Activated naive CD4-positive, alpha-beta T cell treated with anti-CD3 and anti-CD28 coated beads, Interleukin-2, amount 10 ng/mL, durations not matched to agents 7 days and 5 days (primary cell): Measurements from ENCODE around the gene DNMT3A.
A peak's percentile ranks its signal among the peaks of the same experiment; 100 is the strongest.

Source experiments
- CTCF ChIA-PET: fragments of 350-600 bp; sonication (Branson Sonifier 250); formaldehyde crosslinking; loops from one replicate; lab custom pipeline; 2021; ENCODE audit warnings: antibody characterized with exemption; lab: Charles Lee
- DNase-seq: peaks from one replicate; pipeline ENCODE4 v3.0.0-alpha.2; 2020
- H3K27ac Mint-ChIP-seq: one replicate; pipeline ENCODE4 v1.8.0; 2021; ENCODE audit warnings: mild to moderate bottlenecking, moderate library complexity, mixed read lengths
- H3K27me3 Mint-ChIP-seq: one replicate; pipeline ENCODE4 v1.8.0; 2021; ENCODE audit warnings: mild to moderate bottlenecking, mixed read lengths
- H3K36me3 Mint-ChIP-seq: one replicate; pipeline ENCODE4 v1.8.0; 2021; ENCODE audit warnings: mixed read lengths
- H3K4me1 Mint-ChIP-seq: one replicate; pipeline ENCODE4 v1.8.0; 2021; ENCODE audit warnings: mixed read lengths
- H3K4me3 Mint-ChIP-seq: one replicate; pipeline ENCODE4 v1.8.0; 2021; ENCODE audit warnings: mild to moderate bottlenecking, moderate library complexity, mixed read lengths
- H3K9me3 Mint-ChIP-seq: one replicate; pipeline ENCODE4 v1.8.0; 2021; ENCODE audit warnings: mixed read lengths

DNMT3A gene

DNA sequence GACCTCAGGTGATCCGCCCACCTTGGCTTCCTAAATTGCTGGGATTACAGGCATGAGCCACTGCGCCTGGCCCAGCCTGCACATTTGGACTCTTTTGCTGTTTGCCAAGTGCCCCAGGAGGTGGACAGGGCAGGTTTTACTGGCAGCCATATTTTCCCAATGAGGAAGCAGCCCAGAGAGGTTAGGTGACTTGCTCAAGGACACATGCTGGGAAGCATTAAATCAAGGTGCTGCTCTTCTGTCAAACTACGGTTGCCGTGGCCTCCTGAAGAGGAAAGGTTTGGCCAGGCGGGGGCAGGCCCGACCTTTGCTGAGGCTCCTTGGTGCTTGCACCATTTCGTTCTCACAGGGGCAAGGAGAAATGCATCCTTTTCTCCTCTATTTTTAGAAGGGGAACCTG is 44.0 kb downstream of the DNMT3A start:
- Mint-ChIP-seq H3K9me3 (no peaks in the 10 kb centered on the region), H3K27ac (peak overlapping the region; percentile 37), H3K4me3 (no peak overlapping the region), H3K27me3 (no peaks in the 10 kb centered on the region), H3K4me1 (peaks cover 76% of the 10 kb centered on the region), H3K36me3 (peaks cover 43% of the 10 kb centered on the region)
- DNase-seq = peak; percentile 38
- CTCF ChIA-PET = interaction anchor here (0.9 kb wide), 1 partner anchor 11 kb away, joined by 3 read pairs; no protein-coding TSS in a partner anchor

DNA sequence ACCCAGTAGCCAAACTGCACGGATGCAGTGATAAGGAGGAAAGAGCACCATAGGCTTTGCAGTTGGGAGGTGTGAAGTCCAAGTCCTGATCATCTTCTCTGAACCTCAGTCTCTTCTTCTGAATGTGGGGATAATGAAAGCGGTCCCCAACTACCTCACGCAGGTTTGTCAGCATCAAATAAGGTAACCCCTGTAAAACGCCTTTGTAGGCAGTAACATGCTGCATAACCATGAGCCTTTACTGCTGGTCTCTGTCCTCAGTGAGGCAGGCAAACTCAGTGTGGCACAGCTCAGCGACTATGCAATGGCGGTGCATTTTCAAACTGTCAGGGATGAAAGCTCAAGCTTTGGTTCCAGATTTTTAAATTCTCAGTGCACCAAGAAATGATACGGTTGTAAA is 46.1 kb downstream of the DNMT3A start:
- no peak for DNase-seq
- Mint-ChIP-seq H3K27ac (peak overlapping the region; percentile 97), H3K27me3 (no peaks in the 10 kb centered on the region), H3K4me3 (peak overlapping the region; percentile 61), H3K4me1 (peaks cover 68% of the 10 kb centered on the region), H3K36me3 (peaks cover 37% of the 10 kb centered on the region), H3K9me3 (no peaks in the 10 kb centered on the region)
- CTCF ChIA-PET = interaction anchor here (1.0 to 2.2 kb wide), 5 partner anchors 9 to 129 kb away, joined by 3 to 11 read pairs (median 5); no protein-coding TSS in a partner anchor

DNA sequence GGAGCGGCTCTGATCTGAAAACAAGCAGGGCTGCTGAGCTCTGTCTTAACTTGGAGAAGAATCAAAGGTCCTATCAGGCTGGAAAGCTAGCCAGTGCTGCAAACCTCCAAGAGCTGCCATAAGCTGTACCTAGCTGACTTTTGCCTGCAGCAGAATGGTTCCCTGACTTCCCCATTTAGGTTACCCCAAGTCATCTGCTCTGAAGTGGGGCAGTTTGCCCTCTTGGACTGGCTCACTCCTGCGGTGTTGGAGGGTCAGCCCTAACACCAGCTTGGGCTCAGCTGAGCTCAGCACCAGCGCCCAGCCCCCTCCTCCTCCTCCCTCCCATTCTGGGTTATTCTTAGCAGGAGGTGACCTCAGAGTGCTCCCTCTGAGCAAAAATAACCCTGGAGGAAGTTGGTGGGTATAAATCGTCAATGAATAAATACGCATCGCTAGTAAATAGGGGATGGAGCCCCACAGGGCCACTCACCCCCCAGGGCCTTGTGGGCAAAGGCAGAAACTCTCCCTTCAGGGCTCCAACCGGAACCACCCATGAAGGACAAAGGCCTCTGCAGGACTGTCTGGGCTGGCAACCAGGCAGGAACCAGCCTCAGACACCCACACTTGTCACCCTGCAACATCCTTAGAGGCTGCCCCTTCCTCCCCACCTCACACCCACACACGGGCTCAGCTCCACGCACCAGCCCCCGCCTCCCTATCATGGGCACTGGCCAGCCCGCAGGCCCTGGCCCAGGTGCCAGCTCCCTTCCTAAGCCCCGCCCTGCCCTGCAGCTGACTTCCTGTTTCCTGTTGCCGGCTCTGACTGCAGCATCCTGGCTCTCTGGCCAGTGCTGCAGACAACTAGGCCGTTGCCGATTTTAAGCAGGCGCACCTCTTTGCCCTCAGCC is 46.9 kb downstream of the DNMT3A start:
- Mint-ChIP-seq H3K4me1 (peaks cover 72% of the 10 kb centered on the region), H3K27ac (peak overlapping the region; percentile 97), H3K4me3 (peak overlapping the region; percentile 61), H3K36me3 (peaks cover 39% of the 10 kb centered on the region), H3K27me3 (no peaks in the 10 kb centered on the region), H3K9me3 (no peaks in the 10 kb centered on the region)
- DNase-seq = peak; percentile 93
- CTCF ChIA-PET = interaction anchor here (0.8 to 4.5 kb wide), 12 partner anchors 9 to 273 kb away, joined by 3 to 36 read pairs (median 4); no protein-coding TSS in a partner anchor

DNA sequence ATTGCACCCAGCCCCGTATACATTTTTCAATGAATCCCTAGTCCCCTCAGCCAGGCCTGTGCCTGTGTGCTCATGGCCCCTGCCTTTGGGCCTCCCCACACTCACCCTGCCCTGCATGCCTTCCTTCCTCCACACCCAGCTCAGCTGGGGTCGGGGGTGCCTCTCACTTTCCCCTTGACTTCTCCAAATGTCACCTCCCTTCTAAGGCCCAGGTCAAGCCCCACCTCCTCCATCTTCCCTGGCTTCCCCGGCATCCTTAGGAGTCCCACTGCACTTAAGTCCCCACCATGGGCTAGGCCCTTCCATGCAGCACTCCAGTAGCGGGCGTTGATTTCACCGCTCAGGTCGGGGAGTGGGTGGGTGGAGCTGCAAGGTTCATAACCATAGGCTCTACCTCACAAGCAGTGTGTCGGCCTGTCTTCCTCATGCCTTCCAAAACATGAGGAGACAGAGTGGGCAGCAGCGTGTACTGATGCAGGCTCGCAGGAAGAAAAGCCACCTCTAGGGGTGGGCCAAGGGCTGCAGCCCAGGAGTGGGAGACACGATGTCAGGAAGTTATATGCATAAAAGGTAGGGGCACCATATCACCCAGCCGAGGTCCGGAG is 47.7 kb downstream of the DNMT3A start:
- Mint-ChIP-seq H3K36me3 (peaks cover 36% of the 10 kb centered on the region), H3K4me3 (peak overlapping the region; percentile 61), H3K9me3 (no peaks in the 10 kb centered on the region), H3K27ac (peak overlapping the region; percentile 97), H3K4me1 (peaks cover 76% of the 10 kb centered on the region), H3K27me3 (no peaks in the 10 kb centered on the region)
- CTCF ChIA-PET = interaction anchor here (0.6 to 4.5 kb wide), 9 partner anchors 8 to 273 kb away, joined by 3 to 36 read pairs (median 4); no protein-coding TSS in a partner anchor
- peak; percentile 58 for DNase-seq

DNA sequence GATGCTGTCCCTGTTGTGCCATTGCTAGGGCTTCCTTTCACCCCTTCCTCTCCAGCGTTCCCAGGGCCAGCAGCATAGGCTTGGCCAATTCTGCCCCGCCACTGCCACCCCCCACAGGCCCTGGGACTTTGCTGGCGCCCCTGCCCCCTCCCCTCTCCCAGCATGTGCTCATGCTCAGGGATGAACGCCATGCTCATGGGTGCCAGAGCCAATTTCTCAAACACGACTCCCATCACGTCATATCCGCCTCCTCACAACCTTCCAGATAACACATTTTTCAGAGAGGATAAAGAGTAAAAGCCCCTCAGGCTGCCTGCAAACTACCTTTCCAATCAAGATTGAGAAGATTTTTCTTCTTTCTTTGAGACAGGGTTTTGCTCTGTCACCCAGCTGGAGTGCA is 48.6 kb downstream of the DNMT3A start:
- no peaks in the 10 kb centered on the region for H3K27me3 Mint-ChIP-seq
- CTCF ChIA-PET = interaction anchor here (0.6 to 4.5 kb wide), 3 partner anchors 15 to 228 kb away, joined by 3 to 36 read pairs (median 4); no protein-coding TSS in a partner anchor
- DNase-seq = no peak
- peaks cover 35% of the 10 kb centered on the region for H3K36me3 Mint-ChIP-seq
- H3K4me1 Mint-ChIP-seq = peaks cover 78% of the 10 kb centered on the region
- peak overlapping the region; percentile 97 for H3K27ac Mint-ChIP-seq
- H3K4me3 Mint-ChIP-seq = no peak overlapping the region
- no peaks in the 10 kb centered on the region for H3K9me3 Mint-ChIP-seq

DNA sequence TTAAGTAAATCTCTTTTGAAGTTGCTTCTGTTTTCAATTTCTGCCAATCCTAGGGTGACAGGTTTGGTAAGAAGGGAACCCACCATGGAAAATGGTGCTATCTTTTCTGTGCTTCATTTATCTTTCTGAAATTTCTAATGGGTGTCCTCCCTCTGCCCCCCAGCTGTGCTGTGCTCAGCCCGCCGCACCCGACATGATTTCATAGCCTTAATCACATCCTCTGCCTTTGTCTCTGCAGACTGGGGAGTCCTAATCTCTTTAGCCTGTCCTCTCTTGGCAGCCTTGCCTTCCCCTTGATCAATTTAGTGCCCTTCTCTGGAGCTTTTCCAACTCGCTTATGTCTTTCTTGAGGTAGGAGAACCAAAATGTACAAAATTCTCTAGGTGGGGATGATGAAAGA is 49.3 kb downstream of the DNMT3A start:
- H3K9me3 Mint-ChIP-seq = no peaks in the 10 kb centered on the region
- H3K4me3 Mint-ChIP-seq = no peak overlapping the region
- H3K4me1 Mint-ChIP-seq = peaks cover 73% of the 10 kb centered on the region
- CTCF ChIA-PET = interaction anchor here (1.2 to 4.5 kb wide), 2 partner anchors 15 to 17 kb away, joined by 4 to 36 read pairs; no protein-coding TSS in a partner anchor
- H3K27me3 Mint-ChIP-seq = no peaks in the 10 kb centered on the region
- no peak for DNase-seq
- H3K27ac Mint-ChIP-seq = no peak overlapping the region
- peaks cover 31% of the 10 kb centered on the region for H3K36me3 Mint-ChIP-seq

DNA sequence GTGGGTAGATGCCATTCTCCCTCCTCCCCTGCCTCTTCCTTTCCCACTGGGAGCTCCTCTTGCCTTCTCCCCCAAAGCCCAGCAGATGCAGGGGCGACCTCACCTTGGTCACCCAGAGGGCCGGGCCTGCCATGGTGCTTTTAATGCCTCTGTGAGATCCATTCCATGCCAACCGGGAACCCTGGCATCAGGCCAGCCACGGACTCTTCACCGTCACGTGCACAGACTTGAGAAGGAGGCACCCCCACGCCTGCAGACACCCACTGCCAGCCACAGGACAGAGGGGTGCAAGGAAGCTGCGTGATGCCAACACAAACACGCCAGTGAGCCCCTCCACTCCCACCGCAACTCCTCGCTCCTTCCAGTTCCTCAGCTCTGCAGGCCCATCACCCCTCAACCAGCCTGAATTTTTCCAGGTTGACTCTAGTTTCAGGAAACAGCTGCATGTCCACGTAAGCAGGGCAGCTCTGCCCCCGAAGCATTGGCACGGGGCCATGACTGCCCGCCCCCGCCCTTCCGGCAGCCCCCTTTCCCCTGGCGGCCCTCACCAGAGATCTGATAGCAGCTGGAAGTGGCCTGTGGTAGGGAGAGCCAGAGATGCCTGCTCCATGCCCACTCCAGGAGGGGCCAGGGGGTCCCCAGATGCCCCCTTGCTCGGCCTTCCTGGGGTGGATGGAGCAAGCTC is 50.8 kb downstream of the DNMT3A start:
- Mint-ChIP-seq H3K9me3 (no peaks in the 10 kb centered on the region), H3K27me3 (no peaks in the 10 kb centered on the region), H3K4me1 (peaks cover 74% of the 10 kb centered on the region), H3K36me3 (peaks cover 31% of the 10 kb centered on the region), H3K4me3 (no peak overlapping the region), H3K27ac (no peak overlapping the region)
- DNase-seq = no peak
- CTCF ChIA-PET = interaction anchor here (1.2 to 4.5 kb wide), 2 partner anchors 12 to 13 kb away, joined by 4 to 36 read pairs; no protein-coding TSS in a partner anchor

DNA sequence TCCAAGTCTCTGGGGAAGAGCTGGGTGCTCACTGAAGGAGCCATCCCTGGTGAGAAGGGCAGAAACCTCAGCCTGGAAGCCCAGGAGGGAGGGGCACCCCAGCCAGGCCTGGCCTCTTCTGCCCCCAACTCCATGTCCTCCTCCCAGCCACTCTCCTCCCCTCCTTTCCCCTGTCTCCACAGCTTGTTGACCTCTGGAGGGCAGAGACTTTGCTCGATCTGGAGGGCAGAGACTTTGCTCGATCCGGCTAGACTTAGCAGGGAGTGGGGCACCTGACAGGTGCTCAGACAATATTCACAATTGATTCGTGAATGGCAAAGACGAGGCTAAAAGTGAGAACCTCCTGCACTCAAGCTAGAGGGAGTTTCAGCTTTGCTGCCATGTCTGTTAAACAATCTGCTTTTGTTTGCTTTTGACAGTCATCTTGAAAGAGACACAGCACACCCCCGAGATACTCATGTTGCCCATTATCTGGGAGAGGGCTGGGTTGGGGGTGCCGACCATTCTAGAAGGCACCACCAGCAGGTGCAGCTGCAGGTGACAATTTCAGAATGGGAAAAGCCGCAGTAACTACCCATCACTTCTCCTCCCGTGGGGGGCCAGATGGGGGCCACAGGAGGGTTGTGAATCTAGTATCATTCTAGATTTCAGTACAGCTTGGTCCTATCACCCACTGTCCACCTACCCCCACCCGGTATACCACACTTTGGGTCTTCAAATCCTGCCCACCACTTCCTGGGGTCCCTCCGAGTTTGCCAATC is 54.8 kb downstream of the DNMT3A start:
- Mint-ChIP-seq H3K27me3 (no peaks in the 10 kb centered on the region), H3K9me3 (no peaks in the 10 kb centered on the region), H3K4me1 (peaks cover 54% of the 10 kb centered on the region), H3K27ac (peak overlapping the region; percentile 99), H3K36me3 (peaks cover 37% of the 10 kb centered on the region), H3K4me3 (peak overlapping the region; percentile 53)
- CTCF ChIA-PET = interaction anchor here (1.1 to 2.1 kb wide), 5 partner anchors 8 to 89 kb away, joined by 3 to 25 read pairs (median 8); no protein-coding TSS in a partner anchor
- DNase-seq = no peak

DNA sequence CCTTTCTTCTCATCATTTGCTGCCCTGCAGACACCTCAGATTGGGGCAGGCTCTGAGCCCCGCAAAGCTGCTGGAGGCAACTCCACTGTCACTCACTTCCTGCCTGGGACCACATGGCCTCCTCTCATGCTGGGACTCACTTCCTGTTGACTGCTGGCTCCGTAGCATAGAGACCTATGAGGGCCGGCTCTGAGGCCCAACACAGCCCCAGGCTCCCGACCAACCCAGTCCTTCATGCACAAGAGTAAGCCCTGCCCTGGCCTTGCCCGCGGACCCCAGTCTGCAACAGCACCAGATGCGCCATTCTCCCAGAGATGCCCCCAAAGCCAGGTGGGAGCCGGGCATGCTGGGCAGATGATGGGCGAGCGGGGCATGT is 55.7 kb downstream of the DNMT3A start:
- peaks cover 43% of the 10 kb centered on the region for H3K36me3 Mint-ChIP-seq
- no peaks in the 10 kb centered on the region for H3K9me3 Mint-ChIP-seq
- peak overlapping the region; percentile 53 for H3K4me3 Mint-ChIP-seq
- H3K4me1 Mint-ChIP-seq = peaks cover 54% of the 10 kb centered on the region
- peak; percentile 88 for DNase-seq
- no peaks in the 10 kb centered on the region for H3K27me3 Mint-ChIP-seq
- H3K27ac Mint-ChIP-seq = peak overlapping the region; percentile 99
- CTCF ChIA-PET = interaction anchor here (0.9 to 2.1 kb wide), 7 partner anchors 9 to 90 kb away, joined by 3 to 25 read pairs (median 6); no protein-coding TSS in a partner anchor

DNA sequence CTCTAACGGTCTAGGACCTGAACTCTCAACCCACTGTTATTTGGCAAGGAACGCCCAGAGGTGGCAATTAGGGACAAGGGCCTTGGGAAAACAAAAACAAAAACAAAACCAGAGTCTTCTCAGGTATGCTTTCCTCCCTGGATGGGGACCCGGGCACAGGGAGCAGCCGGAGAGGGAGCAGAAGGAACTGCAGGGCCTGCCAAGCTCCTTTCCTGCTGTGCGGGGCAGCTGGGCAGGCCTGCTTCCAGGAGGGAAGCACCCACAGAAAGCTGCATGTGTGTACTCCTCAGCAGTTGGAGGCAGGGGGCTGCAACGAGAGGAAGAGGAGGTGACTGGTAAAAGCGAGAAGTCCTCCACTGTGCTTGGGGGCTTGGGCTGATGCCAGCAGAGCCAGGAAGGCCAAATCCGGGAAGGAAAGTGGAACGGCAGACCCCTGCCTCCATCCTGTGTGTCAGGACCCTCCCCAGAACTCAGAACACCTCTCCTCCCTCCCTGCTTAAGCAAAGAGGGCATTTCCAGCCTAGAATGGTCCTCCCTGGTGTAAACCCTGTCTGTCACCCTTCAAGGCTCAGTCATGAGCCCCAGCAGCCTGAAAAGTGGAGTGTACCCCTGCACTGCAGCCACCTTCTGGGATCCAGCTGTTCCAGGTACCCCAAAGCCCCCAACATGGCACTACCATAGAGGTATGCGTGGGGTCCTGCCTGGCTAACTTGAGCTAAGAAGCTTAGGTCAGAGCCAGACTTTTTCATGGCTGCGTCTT is 56.3 kb downstream of the DNMT3A start:
- CTCF ChIA-PET = interaction anchor here (0.7 to 2.1 kb wide), 7 partner anchors 8 to 91 kb away, joined by 3 to 25 read pairs (median 6); no protein-coding TSS in a partner anchor
- H3K4me3 Mint-ChIP-seq = peak overlapping the region; percentile 53
- H3K4me1 Mint-ChIP-seq = peaks cover 55% of the 10 kb centered on the region
- H3K9me3 Mint-ChIP-seq = no peaks in the 10 kb centered on the region
- H3K36me3 Mint-ChIP-seq = peaks cover 47% of the 10 kb centered on the region
- H3K27me3 Mint-ChIP-seq = no peaks in the 10 kb centered on the region
- no peak for DNase-seq
- peak overlapping the region; percentile 99 for H3K27ac Mint-ChIP-seq

DNA sequence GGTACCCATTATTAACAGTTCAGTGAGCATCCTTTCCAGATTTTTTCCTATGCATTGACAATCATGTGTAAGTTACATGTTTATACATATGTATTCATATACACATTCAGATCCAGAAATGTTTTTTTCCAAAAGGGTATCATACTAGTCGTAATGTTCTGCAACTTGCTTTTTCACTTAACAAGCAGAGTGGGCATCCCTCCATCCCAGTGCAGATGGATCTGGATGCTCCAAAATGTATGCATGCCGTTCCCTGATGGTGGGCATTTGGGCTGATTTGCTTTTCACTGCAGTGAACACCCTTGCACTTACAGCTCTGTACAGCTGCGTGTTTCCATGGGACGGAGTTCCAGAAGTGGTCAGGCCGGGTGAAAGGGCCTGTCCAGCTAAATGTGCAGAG is 57.0 kb downstream of the DNMT3A start:
- H3K4me3 Mint-ChIP-seq = no peak overlapping the region

DNA sequence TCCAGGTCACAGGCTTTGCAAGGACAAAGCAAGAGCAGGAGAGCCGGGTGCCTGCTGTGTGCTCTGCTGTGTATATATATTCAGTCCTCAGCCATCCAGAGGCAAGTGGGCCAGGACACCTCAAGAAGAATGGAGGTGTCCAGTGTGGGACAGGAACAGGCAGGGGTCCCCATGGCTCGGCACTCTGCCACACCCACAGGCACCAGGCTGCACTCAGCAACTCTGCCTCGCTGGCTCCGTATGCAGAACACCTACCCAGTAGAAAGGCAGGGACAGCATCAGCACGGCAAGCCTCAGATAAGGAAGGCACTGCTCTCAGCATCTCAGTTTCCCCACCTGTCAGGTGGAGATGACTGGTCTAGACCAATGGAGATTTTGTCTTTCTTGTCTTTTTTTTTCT is 57.8 kb downstream of the DNMT3A start:
- peaks cover 60% of the 10 kb centered on the region for H3K4me1 Mint-ChIP-seq
- CTCF ChIA-PET = no interaction called here
- no peak overlapping the region for H3K27ac Mint-ChIP-seq
- DNase-seq = no peak
- no peaks in the 10 kb centered on the region for H3K27me3 Mint-ChIP-seq
- peaks cover 54% of the 10 kb centered on the region for H3K36me3 Mint-ChIP-seq
- H3K4me3 Mint-ChIP-seq = no peak overlapping the region
- H3K9me3 Mint-ChIP-seq = no peaks in the 10 kb centered on the region

More for the DNA sequence above, 57.0 kb downstream of the DNMT3A start:
- peaks cover 48% of the 10 kb centered on the region for H3K36me3 Mint-ChIP-seq
- DNase-seq = no peak
- H3K4me1 Mint-ChIP-seq = peaks cover 55% of the 10 kb centered on the region
- H3K27me3 Mint-ChIP-seq = no peaks in the 10 kb centered on the region
- H3K9me3 Mint-ChIP-seq = no peaks in the 10 kb centered on the region
- peak overlapping the region; percentile 99 for H3K27ac Mint-ChIP-seq
- CTCF ChIA-PET = interaction anchor here (0.7 to 1.1 kb wide), 2 partner anchors 9 to 25 kb away, joined by 3 read pairs; no protein-coding TSS in a partner anchor
